Measurements from ENCODE around the gene SRRT. TPM values are rescaled to one million over a fixed set of nuclear protein-coding genes. Genes with fewer than 3 reads are reported as not detected.

The SRRT gene
- polyA plus RNA-seq, 1 donor from 2014 or later: 59.9 TPM

- Histone ChIP-seq H3K9ac (ENCODE audit: low read length) (no peak overlapping the region), H3F3A (ENCODE audit: insufficient read depth, low read length, poor library complexity, severe bottlenecking) (no peaks in the 10 kb centered on the region), H3K27me3 (ENCODE audit: insufficient read depth, low read depth, low read length) (no peaks in the 10 kb centered on the region), H2AFZ (ENCODE audit: low read depth, low read length) (no peak overlapping the region), H3K9me3 (ENCODE audit: low read length) (no peaks in the 10 kb centered on the region), H3K4me3 (ENCODE audit: low read length) (no peak overlapping the region), H3K9me2 (ENCODE audit: insufficient read depth, low read length) (no peaks in the 10 kb centered on the region), H3K27ac (ENCODE audit: low read length) (no peak overlapping the region), H3K4me2 (ENCODE audit: low read length) (no peak overlapping the region), H4K20me1 (ENCODE audit: insufficient read depth) (no peaks in the 10 kb centered on the region), H3K36me3 (ENCODE audit: insufficient read depth, low read length) (no peaks in the 10 kb centered on the region), H3K79me2 (replicated peaks; ENCODE audit: insufficient read depth, low read length) (no peaks in the 10 kb centered on the region)
- TF ChIP-seq POLR2AphosphoS5 (IDR thresholded peaks at IDR 0.05): no peak
- no peak for TF ChIP-seq EZH2 (IDR thresholded peaks at IDR 0.05; ENCODE audit: borderline replicate concordance, insufficient read depth, low read length, poor library complexity, severe bottlenecking)
- no peak for TF ChIP-seq MXI1 (conservative IDR thresholded peaks at IDR 0.05; ENCODE audit: poor library complexity, severe bottlenecking)
- TF ChIP-seq, protein P1, sequence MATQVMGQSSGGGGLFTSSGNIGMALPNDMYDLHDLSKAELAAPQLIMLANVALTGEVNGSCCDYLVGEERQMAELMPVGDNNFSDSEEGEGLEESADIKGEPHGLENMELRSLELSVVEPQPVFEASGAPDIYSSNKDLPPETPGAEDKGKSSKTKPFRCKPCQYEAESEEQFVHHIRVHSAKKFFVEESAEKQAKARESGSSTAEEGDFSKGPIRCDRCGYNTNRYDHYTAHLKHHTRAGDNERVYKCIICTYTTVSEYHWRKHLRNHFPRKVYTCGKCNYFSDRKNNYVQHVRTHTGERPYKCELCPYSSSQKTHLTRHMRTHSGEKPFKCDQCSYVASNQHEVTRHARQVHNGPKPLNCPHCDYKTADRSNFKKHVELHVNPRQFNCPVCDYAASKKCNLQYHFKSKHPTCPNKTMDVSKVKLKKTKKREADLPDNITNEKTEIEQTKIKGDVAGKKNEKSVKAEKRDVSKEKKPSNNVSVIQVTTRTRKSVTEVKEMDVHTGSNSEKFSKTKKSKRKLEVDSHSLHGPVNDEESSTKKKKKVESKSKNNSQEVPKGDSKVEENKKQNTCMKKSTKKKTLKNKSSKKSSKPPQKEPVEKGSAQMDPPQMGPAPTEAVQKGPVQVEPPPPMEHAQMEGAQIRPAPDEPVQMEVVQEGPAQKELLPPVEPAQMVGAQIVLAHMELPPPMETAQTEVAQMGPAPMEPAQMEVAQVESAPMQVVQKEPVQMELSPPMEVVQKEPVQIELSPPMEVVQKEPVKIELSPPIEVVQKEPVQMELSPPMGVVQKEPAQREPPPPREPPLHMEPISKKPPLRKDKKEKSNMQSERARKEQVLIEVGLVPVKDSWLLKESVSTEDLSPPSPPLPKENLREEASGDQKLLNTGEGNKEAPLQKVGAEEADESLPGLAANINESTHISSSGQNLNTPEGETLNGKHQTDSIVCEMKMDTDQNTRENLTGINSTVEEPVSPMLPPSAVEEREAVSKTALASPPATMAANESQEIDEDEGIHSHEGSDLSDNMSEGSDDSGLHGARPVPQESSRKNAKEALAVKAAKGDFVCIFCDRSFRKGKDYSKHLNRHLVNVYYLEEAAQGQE (IDR thresholded peaks at IDR 0.05; ENCODE audit: borderline replicate concordance): no peak
- TF ChIP-seq TAF1 (IDR thresholded peaks at IDR 0.05; ENCODE audit: low read depth): no peak
- no peak for TF ChIP-seq CTCF (IDR thresholded peaks at IDR 0.05; ENCODE audit: poor library complexity, severe bottlenecking)
- TF ChIP-seq EP300 (conservative IDR thresholded peaks at IDR 0.05; ENCODE audit: poor library complexity, severe bottlenecking): no peak
- TF ChIP-seq RAD21 (conservative IDR thresholded peaks at IDR 0.05): no peak
- no peak for TF ChIP-seq SMC3 (conservative IDR thresholded peaks at IDR 0.05; ENCODE audit: poor library complexity)
These were observed 35.5 kb upstream of the SRRT start for GRCh38 chr7:100839361-100839760.

GRCh38 chr7:100840470-100841100 is 34.3 kb upstream of the SRRT start:
- Histone ChIP-seq H3F3A (ENCODE audit: insufficient read depth, low read length, poor library complexity, severe bottlenecking) (no peaks in the 10 kb centered on the region), H3K4me3 (ENCODE audit: low read length) (no peak overlapping the region), H3K27ac (ENCODE audit: low read length) (no peak overlapping the region)

More at GRCh38 chr7:100840470-100841100, 34.3 kb upstream of the SRRT start:
- no peak for TF ChIP-seq EP300 (conservative IDR thresholded peaks at IDR 0.05; ENCODE audit: poor library complexity, severe bottlenecking)
- TF ChIP-seq RAD21 (conservative IDR thresholded peaks at IDR 0.05): no peak
- TF ChIP-seq MXI1 (conservative IDR thresholded peaks at IDR 0.05; ENCODE audit: poor library complexity, severe bottlenecking): no peak
- TF ChIP-seq SMC3 (conservative IDR thresholded peaks at IDR 0.05; ENCODE audit: poor library complexity): no peak
- TF ChIP-seq CTCF (IDR thresholded peaks at IDR 0.05; ENCODE audit: poor library complexity, severe bottlenecking): no peak
- TF ChIP-seq POLR2AphosphoS5 (IDR thresholded peaks at IDR 0.05): no peak
- TF ChIP-seq, protein P1 (IDR thresholded peaks at IDR 0.05; ENCODE audit: borderline replicate concordance): no peak
- TF ChIP-seq TAF1 (IDR thresholded peaks at IDR 0.05; ENCODE audit: low read depth): no peak
- TF ChIP-seq EZH2 (IDR thresholded peaks at IDR 0.05; ENCODE audit: borderline replicate concordance, insufficient read depth, low read length, poor library complexity, severe bottlenecking): no peak
- H3K9ac ChIP-seq (ENCODE audit: low read length): no peak overlapping the region
- H3K36me3 ChIP-seq (ENCODE audit: insufficient read depth, low read length): no peaks in the 10 kb centered on the region
- H2AFZ ChIP-seq (ENCODE audit: low read depth, low read length): no peak overlapping the region
- H3K27me3 ChIP-seq (ENCODE audit: insufficient read depth, low read depth, low read length): no peaks in the 10 kb centered on the region
- H4K20me1 ChIP-seq (ENCODE audit: insufficient read depth): no peaks in the 10 kb centered on the region
- H3K4me2 ChIP-seq (ENCODE audit: low read length): no peak overlapping the region
- no peaks in the 10 kb centered on the region for H3K9me2 ChIP-seq (ENCODE audit: insufficient read depth, low read length)
- H3K9me3 ChIP-seq (ENCODE audit: low read length): no peaks in the 10 kb centered on the region
- no peaks in the 10 kb centered on the region for H3K79me2 ChIP-seq (replicated peaks; ENCODE audit: insufficient read depth, low read length)

Data from neural cell (in vitro differentiated cells).